HG02678 (cell line): ENCODE results near the gene ST6GALNAC2.

ENCODE experiments used
- ATAC-seq: cut with Tn5 transposase; IDR thresholded peaks from one replicate; pipeline ENCODE4 v1.9.1; 2021; ENCODE audit warnings: mild to moderate bottlenecking, moderate library complexity; ENCODE audit not compliant: unreplicated experiment

ST6GALNAC2 gene

GRCh38 chr17:76557368-76558197 is 28.1 kb downstream of the ST6GALNAC2 start:
- peak; percentile 96 for ATAC-seq

GRCh38 chr17:76556765-76557367 is 28.8 kb downstream of the ST6GALNAC2 start:
- ATAC-seq: peak; percentile 5

- no peak for ATAC-seq
These were observed 31.5 kb downstream of the ST6GALNAC2 start for GRCh38 chr17:76554131-76554530.

GRCh38 chr17:76553178-76553908 is 32.3 kb downstream of the ST6GALNAC2 start:
- no peak for ATAC-seq

GRCh38 chr17:76551685-76552084 is 34.0 kb downstream of the ST6GALNAC2 start:
- no peak for ATAC-seq

GRCh38 chr17:76550712-76551615 is 34.7 kb downstream of the ST6GALNAC2 start:
- ATAC-seq: no peak

GRCh38 chr17:76549539-76549938 is 36.1 kb downstream of the ST6GALNAC2 start:
- ATAC-seq: no peak

GRCh38 chr17:76549215-76549518 is 36.5 kb downstream of the ST6GALNAC2 start:
- ATAC-seq: no peak

GRCh38 chr17:76548378-76549214 is 37.1 kb downstream of the ST6GALNAC2 start:
- no peak for ATAC-seq

- ATAC-seq: no peak
These were observed 37.9 kb downstream of the ST6GALNAC2 start for GRCh38 chr17:76547642-76548202.

- ATAC-seq: no peak
These were observed 38.4 kb downstream of the ST6GALNAC2 start for GRCh38 chr17:76547183-76547641.

GRCh38 chr17:76546556-76547182 is 39.0 kb downstream of the ST6GALNAC2 start:
- ATAC-seq: no peak

- no peak for ATAC-seq
These were observed 39.6 kb downstream of the ST6GALNAC2 start for GRCh38 chr17:76545918-76546555.

- ATAC-seq: no peak
These were observed 40.9 kb downstream of the ST6GALNAC2 start for GRCh38 chr17:76544546-76545365.

- no peak for ATAC-seq
These were observed 41.7 kb downstream of the ST6GALNAC2 start for GRCh38 chr17:76543826-76544545.

GRCh38 chr17:76543482-76543825 is 42.2 kb downstream of the ST6GALNAC2 start:
- no peak for ATAC-seq

GRCh38 chr17:76542984-76543383 is 42.7 kb downstream of the ST6GALNAC2 start:
- no peak for ATAC-seq
